ENCODE data around the gene CCL22.
A peak's percentile ranks its signal among the peaks of the same experiment; 100 is the strongest.

CCL22 gene

DNA sequence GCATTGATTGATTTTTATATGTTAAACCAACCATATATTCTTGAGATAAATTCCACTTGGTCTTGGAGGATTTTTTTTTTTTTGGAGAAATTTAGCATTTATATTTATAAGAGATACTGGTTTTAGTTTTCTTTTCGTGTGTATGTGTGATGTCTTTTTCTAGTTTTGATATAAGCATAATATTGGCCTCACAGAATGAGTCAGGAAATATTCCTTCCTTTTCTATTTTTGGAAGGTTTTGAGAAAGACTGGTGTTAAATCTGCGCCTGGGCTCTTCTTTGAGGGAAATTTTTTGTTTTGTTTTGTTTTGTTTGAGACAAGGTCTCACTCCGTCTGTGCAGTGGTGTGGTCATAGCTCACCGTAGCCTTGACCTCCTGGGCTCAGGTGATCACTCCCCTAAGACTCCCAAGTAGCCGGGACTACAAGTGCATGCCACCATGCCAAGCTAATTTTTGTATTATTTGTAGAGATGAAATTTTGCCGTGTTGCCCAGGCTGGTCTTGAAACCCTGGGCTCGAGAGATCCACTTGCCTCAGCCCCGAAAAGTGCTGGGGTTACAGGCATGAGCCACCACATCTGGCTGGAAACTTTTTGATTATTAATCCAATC is 28.8 kb upstream of the CCL22 start:
- no peaks in the 10 kb centered on the region for H3K36me3 ChIP-seq (ENCODE audit: low read depth)
- H3K27me3 ChIP-seq (ENCODE audit: insufficient read depth, poor library complexity, severe bottlenecking) = no peaks in the 10 kb centered on the region
- TF ChIP-seq, protein P1, sequence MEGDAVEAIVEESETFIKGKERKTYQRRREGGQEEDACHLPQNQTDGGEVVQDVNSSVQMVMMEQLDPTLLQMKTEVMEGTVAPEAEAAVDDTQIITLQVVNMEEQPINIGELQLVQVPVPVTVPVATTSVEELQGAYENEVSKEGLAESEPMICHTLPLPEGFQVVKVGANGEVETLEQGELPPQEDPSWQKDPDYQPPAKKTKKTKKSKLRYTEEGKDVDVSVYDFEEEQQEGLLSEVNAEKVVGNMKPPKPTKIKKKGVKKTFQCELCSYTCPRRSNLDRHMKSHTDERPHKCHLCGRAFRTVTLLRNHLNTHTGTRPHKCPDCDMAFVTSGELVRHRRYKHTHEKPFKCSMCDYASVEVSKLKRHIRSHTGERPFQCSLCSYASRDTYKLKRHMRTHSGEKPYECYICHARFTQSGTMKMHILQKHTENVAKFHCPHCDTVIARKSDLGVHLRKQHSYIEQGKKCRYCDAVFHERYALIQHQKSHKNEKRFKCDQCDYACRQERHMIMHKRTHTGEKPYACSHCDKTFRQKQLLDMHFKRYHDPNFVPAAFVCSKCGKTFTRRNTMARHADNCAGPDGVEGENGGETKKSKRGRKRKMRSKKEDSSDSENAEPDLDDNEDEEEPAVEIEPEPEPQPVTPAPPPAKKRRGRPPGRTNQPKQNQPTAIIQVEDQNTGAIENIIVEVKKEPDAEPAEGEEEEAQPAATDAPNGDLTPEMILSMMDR (IDR thresholded peaks at IDR 0.05; ENCODE audit: poor library complexity, severe bottlenecking) = no peak
- DNase-seq (ENCODE audit: low spot score) = no peak
- no peak for ATAC-seq (ENCODE audit: low read depth)
- no peak overlapping the region for H3K4me3 ChIP-seq (ENCODE audit: severe bottlenecking)
- no peaks in the 10 kb centered on the region for H3K9me3 ChIP-seq (ENCODE audit: severe bottlenecking)
- no peak overlapping the region for H3K27ac ChIP-seq (ENCODE audit: poor library complexity, severe bottlenecking)
- H3K4me1 ChIP-seq (ENCODE audit: insufficient read depth, poor library complexity, severe bottlenecking) = no peaks in the 10 kb centered on the region

DNA sequence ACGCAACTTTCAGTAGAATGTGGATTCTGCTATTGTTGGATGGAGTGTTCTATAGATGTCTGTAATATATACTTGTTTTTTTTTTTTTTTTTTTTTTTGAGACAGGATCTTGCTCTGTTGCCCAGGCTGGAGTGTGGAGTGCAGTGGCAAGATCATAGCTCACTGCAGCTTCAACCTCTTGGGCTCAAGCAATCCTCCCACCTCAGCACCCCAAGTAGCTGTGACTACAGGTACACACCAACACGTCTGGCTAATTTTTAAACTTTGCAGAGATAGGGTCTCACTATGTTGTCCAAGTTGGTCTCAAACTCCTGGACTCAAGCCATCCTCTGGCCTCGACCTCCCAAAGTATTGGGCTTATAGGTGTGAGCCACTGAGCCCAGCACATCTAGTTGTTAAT is 27.2 kb upstream of the CCL22 start:
- TF ChIP-seq, protein P1 (IDR thresholded peaks at IDR 0.05; ENCODE audit: poor library complexity, severe bottlenecking) = no peak
- Histone ChIP-seq H3K27me3 (ENCODE audit: insufficient read depth, poor library complexity, severe bottlenecking) (no peaks in the 10 kb centered on the region), H3K9me3 (ENCODE audit: severe bottlenecking) (no peaks in the 10 kb centered on the region), H3K4me1 (ENCODE audit: insufficient read depth, poor library complexity, severe bottlenecking) (no peaks in the 10 kb centered on the region), H3K27ac (ENCODE audit: poor library complexity, severe bottlenecking) (no peak overlapping the region), H3K4me3 (ENCODE audit: severe bottlenecking) (no peak overlapping the region), H3K36me3 (ENCODE audit: low read depth) (no peaks in the 10 kb centered on the region)
- no peak for ATAC-seq (ENCODE audit: low read depth)
- no peak for DNase-seq (ENCODE audit: low spot score)

DNA sequence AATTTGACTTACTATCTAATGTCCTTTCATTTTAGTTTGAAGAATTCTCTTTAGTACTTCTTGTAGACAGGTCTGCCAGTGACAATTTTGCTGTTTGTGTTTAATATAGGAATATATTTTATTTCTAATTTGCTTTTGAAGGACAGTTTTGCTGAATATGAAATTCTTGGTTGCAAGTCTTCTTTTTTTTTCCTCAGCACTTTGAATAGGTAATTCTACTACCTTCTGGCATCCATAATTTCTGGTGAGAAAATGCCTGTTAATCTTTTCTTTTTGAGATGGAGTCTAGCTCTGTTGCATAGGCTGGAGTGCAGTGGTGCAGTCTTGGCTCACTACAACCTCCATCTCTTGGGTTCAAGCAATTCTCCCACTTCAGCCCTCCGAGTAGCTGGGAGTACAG is 25.2 kb upstream of the CCL22 start:
- TF ChIP-seq, protein P1 (IDR thresholded peaks at IDR 0.05; ENCODE audit: poor library complexity, severe bottlenecking) = no peak
- no peaks in the 10 kb centered on the region for H3K4me1 ChIP-seq (ENCODE audit: insufficient read depth, poor library complexity, severe bottlenecking)
- no peak overlapping the region for H3K27ac ChIP-seq (ENCODE audit: poor library complexity, severe bottlenecking)
- H3K4me3 ChIP-seq (ENCODE audit: severe bottlenecking) = no peak overlapping the region
- no peak for ATAC-seq (ENCODE audit: low read depth)
- no peak for DNase-seq (ENCODE audit: low spot score)
- H3K9me3 ChIP-seq (ENCODE audit: severe bottlenecking) = no peaks in the 10 kb centered on the region
- no peaks in the 10 kb centered on the region for H3K27me3 ChIP-seq (ENCODE audit: insufficient read depth, poor library complexity, severe bottlenecking)
- no peaks in the 10 kb centered on the region for H3K36me3 ChIP-seq (ENCODE audit: low read depth)

DNA sequence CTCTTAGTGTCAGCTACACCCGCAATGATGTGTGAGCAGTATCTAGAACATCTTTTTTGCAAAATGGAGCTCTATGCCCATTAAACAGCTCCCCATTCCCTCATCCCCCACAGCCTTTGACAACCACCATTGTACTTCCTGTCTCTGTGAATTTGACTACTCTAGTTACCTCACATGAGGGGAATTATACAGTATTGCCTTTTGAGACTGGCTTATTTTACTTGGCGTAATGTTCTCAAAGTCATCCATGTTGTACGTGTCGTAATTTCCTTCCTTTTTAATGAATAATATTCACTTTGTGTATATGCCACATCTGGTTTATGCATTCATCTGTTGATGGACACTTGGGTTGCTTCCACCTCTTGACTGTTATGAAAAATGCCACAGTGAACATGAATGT is 23.2 kb upstream of the CCL22 start:
- H3K27me3 ChIP-seq (ENCODE audit: insufficient read depth, poor library complexity, severe bottlenecking) = no peaks in the 10 kb centered on the region
- ATAC-seq (ENCODE audit: low read depth) = no peak
- TF ChIP-seq, protein P1 (IDR thresholded peaks at IDR 0.05; ENCODE audit: poor library complexity, severe bottlenecking) = no peak

DNA sequence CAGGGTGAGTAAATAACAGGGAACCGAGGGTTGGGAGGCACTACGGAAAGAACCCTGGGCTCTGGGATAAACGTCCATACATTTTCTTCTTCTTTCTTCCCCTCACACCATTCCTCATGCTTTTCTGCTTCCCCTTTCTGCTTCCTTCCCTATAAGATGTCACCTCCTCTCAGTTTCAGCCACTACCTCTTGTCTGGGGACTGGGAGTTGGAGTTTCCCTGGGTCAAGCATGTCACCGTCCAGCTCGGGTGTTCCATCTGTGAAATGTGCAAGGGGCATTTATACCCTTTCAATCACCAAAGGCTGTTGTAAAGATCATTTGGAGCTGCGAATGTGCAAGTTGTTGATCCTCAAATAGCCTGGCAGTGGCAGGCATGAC is 17.5 kb upstream of the CCL22 start:
- no peak overlapping the region for H3K4me3 ChIP-seq (ENCODE audit: severe bottlenecking)
- H3K36me3 ChIP-seq (ENCODE audit: low read depth) = no peaks in the 10 kb centered on the region
- H3K4me1 ChIP-seq (ENCODE audit: insufficient read depth, poor library complexity, severe bottlenecking) = peaks cover 24% of the 10 kb centered on the region
- no peaks in the 10 kb centered on the region for H3K9me3 ChIP-seq (ENCODE audit: severe bottlenecking)
- DNase-seq (ENCODE audit: low spot score) (no peak), ATAC-seq (ENCODE audit: low read depth) (no peak)
- no peaks in the 10 kb centered on the region for H3K27me3 ChIP-seq (ENCODE audit: insufficient read depth, poor library complexity, severe bottlenecking)
- H3K27ac ChIP-seq (ENCODE audit: poor library complexity, severe bottlenecking) = peak overlapping the region; percentile 98
- TF ChIP-seq, protein P1 (IDR thresholded peaks at IDR 0.05; ENCODE audit: poor library complexity, severe bottlenecking) = no peak

More for the DNA sequence above, 23.2 kb upstream of the CCL22 start:
- no peak for DNase-seq (ENCODE audit: low spot score)
- Histone ChIP-seq H3K4me3 (ENCODE audit: severe bottlenecking) (no peak overlapping the region), H3K4me1 (ENCODE audit: insufficient read depth, poor library complexity, severe bottlenecking) (peaks cover 5% of the 10 kb centered on the region), H3K36me3 (ENCODE audit: low read depth) (no peaks in the 10 kb centered on the region), H3K9me3 (ENCODE audit: severe bottlenecking) (no peaks in the 10 kb centered on the region), H3K27ac (ENCODE audit: poor library complexity, severe bottlenecking) (no peak overlapping the region)

Measured in RWPE2 (cell line).